ENCODE measurements around the gene FBXW2. TPM values are rescaled to one million over a fixed set of nuclear protein-coding genes. Genes with fewer than 3 reads are reported as not detected.

The FBXW2 gene
- total and polyA plus RNA-seq, 2 donors (not counting 1 experiment from before 2014, with no cell fraction given), result 14.9 to 70.6 TPM

- ChIA-PET CTCF (interaction anchor here (0.9 to 1.6 kb wide), 4 partner anchors 25 to 329 kb away, joined by 3 to 7 read pairs (median 4); no protein-coding TSS in a partner anchor), POLR2A (interaction anchor here (0.7 kb wide), 1 partner anchor 19 kb away, joined by 3 read pairs; no protein-coding TSS in a partner anchor)
- peaks cover 10 to 12% of the 10 kb centered on the region in 2 donors for H3K4me1 ChIP-seq (ENCODE audit: control insufficient read depth in 2 of 2, insufficient read depth in 2 of 2, low read length in 2 of 2)
- no peaks in the 10 kb centered on the region for H3K27me3 Mint-ChIP-seq
- TF ChIP-seq CTCF (IDR thresholded peaks at IDR 0.05) (no peak), EZH2 (IDR thresholded peaks at IDR 0.05; ENCODE audit: borderline replicate concordance, insufficient read depth, low read depth, low read length, poor library complexity, severe bottlenecking) (no peak)
- ATAC-seq (ENCODE audit: low read depth), result no peak
- H3K79me2 ChIP-seq (ENCODE audit: control insufficient read depth, insufficient read depth, low read length), result no peaks in the 10 kb centered on the region
- H3K9me3 Mint-ChIP-seq (ENCODE audit: insufficient read depth), result no peaks in the 10 kb centered on the region
- no peaks in the 10 kb centered on the region for H4K20me1 ChIP-seq (ENCODE audit: control insufficient read depth, insufficient read depth, low read length, poor library complexity, severe bottlenecking)
- H3K4me3 ChIP-seq (ENCODE audit: control extremely low read depth in 1 of 5, extremely low read depth in 1 of 5, insufficient read depth in 1 of 5, low read depth in 2 of 5, low read length in 4 of 5), result no peak overlapping the region
- no peak overlapping the region for H3K9ac ChIP-seq (ENCODE audit: low read length)
- 90% methylated on average over 5 of the region's 7 CpGs for WGBS (ENCODE audit: insufficient coverage)
- H2AFZ ChIP-seq (ENCODE audit: insufficient read depth, low read depth, low read length, poor library complexity, severe bottlenecking), result no peak overlapping the region
- H3K4me3 Mint-ChIP-seq, result no peak overlapping the region
- DNase-seq, result no peak
- no peak overlapping the region for H3K27ac ChIP-seq (ENCODE audit: low read length in 2 of 2)
- no peaks in the 10 kb centered on the region for H3K36me3 ChIP-seq (replicated peaks in 1 of 2; ENCODE audit: control extremely low read depth in 1 of 2, control insufficient read depth in 1 of 2, extremely low read depth in 1 of 2, insufficient read depth in 2 of 2, low read length in 1 of 2)
- H3K4me2 ChIP-seq (replicated peaks; ENCODE audit: low read depth, low read length, poor library complexity, severe bottlenecking), result no peak overlapping the region
- no peaks in the 10 kb centered on the region for H3K9me3 ChIP-seq (ENCODE audit: control extremely low read depth in 1 of 3, control insufficient read depth in 2 of 3, insufficient read depth in 1 of 3, low read length in 2 of 3)
- H3K27ac Mint-ChIP-seq, result no peak overlapping the region
- no peaks in the 10 kb centered on the region for H3K27me3 ChIP-seq (replicated peaks in 1 of 4; ENCODE audit: control extremely low read depth in 1 of 4, control insufficient read depth in 3 of 4, insufficient read depth in 4 of 4, low read length in 3 of 4)
- intact Hi-C loops (cut with micrococcal nuclease), result no loop called here
- H3K4me1 Mint-ChIP-seq, result peaks cover 18% of the 10 kb centered on the region
These were observed 62.3 kb downstream of the FBXW2 start for GRCh38 chr9:120730654-120731514.

GRCh38 chr9:120729791-120730241 lies 63.4 kb downstream of the FBXW2 start:
- Mint-ChIP-seq H3K27me3 (no peaks in the 10 kb centered on the region), H3K9me3 (ENCODE audit: insufficient read depth) (no peaks in the 10 kb centered on the region), H3K4me1 (peaks cover 8% of the 10 kb centered on the region), H3K4me3 (no peak overlapping the region), H3K27ac (no peak overlapping the region)
- Histone ChIP-seq H3K4me1 (ENCODE audit: control insufficient read depth in 2 of 2, insufficient read depth in 2 of 2, low read length in 2 of 2) (peaks cover under 1 to 3% of the 10 kb centered on the region in 2 donors), H3K4me3 (ENCODE audit: control extremely low read depth in 1 of 5, extremely low read depth in 1 of 5, insufficient read depth in 1 of 5, low read depth in 2 of 5, low read length in 4 of 5) (no peak overlapping the region), H3K27ac (ENCODE audit: low read length in 2 of 2) (no peak overlapping the region), H4K20me1 (ENCODE audit: control insufficient read depth, insufficient read depth, low read length, poor library complexity, severe bottlenecking) (no peaks in the 10 kb centered on the region), H3K79me2 (ENCODE audit: control insufficient read depth, insufficient read depth, low read length) (no peaks in the 10 kb centered on the region), H3K9me3 (ENCODE audit: control extremely low read depth in 1 of 3, control insufficient read depth in 2 of 3, insufficient read depth in 1 of 3, low read length in 2 of 3) (no peaks in the 10 kb centered on the region), H3K36me3 (replicated peaks in 1 of 2; ENCODE audit: control extremely low read depth in 1 of 2, control insufficient read depth in 1 of 2, extremely low read depth in 1 of 2, insufficient read depth in 2 of 2, low read length in 1 of 2) (no peaks in the 10 kb centered on the region), H3K4me2 (replicated peaks; ENCODE audit: low read depth, low read length, poor library complexity, severe bottlenecking) (no peak overlapping the region), H3K27me3 (replicated peaks in 1 of 4; ENCODE audit: control extremely low read depth in 1 of 4, control insufficient read depth in 3 of 4, insufficient read depth in 4 of 4, low read length in 3 of 4) (no peaks in the 10 kb centered on the region), H2AFZ (ENCODE audit: insufficient read depth, low read depth, low read length, poor library complexity, severe bottlenecking) (no peak overlapping the region), H3K9ac (ENCODE audit: low read length) (no peak overlapping the region)
- ChIA-PET POLR2A (no interaction called here), CTCF (interaction anchor here (0.7 to 1.6 kb wide), 3 partner anchors 26 to 330 kb away, joined by 3 to 7 read pairs (median 4); no protein-coding TSS in a partner anchor)
- WGBS (ENCODE audit: insufficient coverage), result 55% methylated on average over 5 of the region's 5 CpGs
- no peak for ATAC-seq (ENCODE audit: low read depth)
- no peak for TF ChIP-seq CTCF (IDR thresholded peaks at IDR 0.05)
- TF ChIP-seq EZH2 (IDR thresholded peaks at IDR 0.05; ENCODE audit: borderline replicate concordance, insufficient read depth, low read depth, low read length, poor library complexity, severe bottlenecking), result no peak
- DNase-seq, result no peak
- intact Hi-C loops (cut with micrococcal nuclease), result no loop called here
